Nephron progenitor cell (in vitro differentiated cells): ENCODE measurements around the gene PAX7.

Experiments
- DNase-seq: peaks from one replicate; pipeline ENCODE4 v3.0.0; 2021
- H3K27ac Mint-ChIP-seq: 2 replicates; pipeline ENCODE4 v1.8.0; 2021; ENCODE audit warnings: mild to moderate bottlenecking, moderate library complexity, mixed read lengths
- H3K27me3 Mint-ChIP-seq: 2 replicates; pipeline ENCODE4 v1.8.0; 2021; ENCODE audit warnings: mild to moderate bottlenecking, low read depth, mixed read lengths; ENCODE audit not compliant: poor library complexity
- H3K36me3 Mint-ChIP-seq: 2 replicates; pipeline ENCODE4 v1.8.0; 2021; ENCODE audit warnings: low read depth, mixed read lengths
- H3K4me1 Mint-ChIP-seq: 2 replicates; pipeline ENCODE4 v1.8.0; 2021; ENCODE audit warnings: mixed read lengths
- H3K4me3 Mint-ChIP-seq: 2 replicates; pipeline ENCODE4 v1.8.0; 2021; ENCODE audit warnings: mild to moderate bottlenecking, moderate library complexity, mixed read lengths
- H3K9me3 Mint-ChIP-seq: 2 replicates; pipeline ENCODE4 v1.8.0; 2021; ENCODE audit warnings: mild to moderate bottlenecking, moderate library complexity, mixed read lengths
- CTCF ChIP-seq: fragments of 200-600 bp; sonication (generic); IDR thresholded peaks from 2 replicates; pipeline ENCODE4 v1.5.0; 2021; ENCODE audit warnings: antibody characterized with exemption

The PAX7 gene

GRCh38 chr1:18721776-18722175, 91.1 kb downstream of the PAX7 start:
- TF ChIP-seq CTCF, result no peak
- no peaks in the 10 kb centered on the region for H3K36me3 Mint-ChIP-seq
- DNase-seq, result no peak
- peak overlapping the region; percentile 24 for H3K4me3 Mint-ChIP-seq
- peaks cover 93% of the 10 kb centered on the region for H3K27me3 Mint-ChIP-seq
- H3K9me3 Mint-ChIP-seq, result no peaks in the 10 kb centered on the region
- H3K27ac Mint-ChIP-seq, result no peak overlapping the region
- peaks cover 80% of the 10 kb centered on the region for H3K4me1 Mint-ChIP-seq

GRCh38 chr1:18722270-18722669, 91.6 kb downstream of the PAX7 start:
- TF ChIP-seq CTCF, result no peak
- DNase-seq, result no peak
- H3K27me3 Mint-ChIP-seq, result peaks cover 96% of the 10 kb centered on the region
- no peaks in the 10 kb centered on the region for H3K9me3 Mint-ChIP-seq
- H3K36me3 Mint-ChIP-seq, result no peaks in the 10 kb centered on the region
- peaks cover 84% of the 10 kb centered on the region for H3K4me1 Mint-ChIP-seq
- no peak overlapping the region for H3K27ac Mint-ChIP-seq
- no peak overlapping the region for H3K4me3 Mint-ChIP-seq

DNA sequence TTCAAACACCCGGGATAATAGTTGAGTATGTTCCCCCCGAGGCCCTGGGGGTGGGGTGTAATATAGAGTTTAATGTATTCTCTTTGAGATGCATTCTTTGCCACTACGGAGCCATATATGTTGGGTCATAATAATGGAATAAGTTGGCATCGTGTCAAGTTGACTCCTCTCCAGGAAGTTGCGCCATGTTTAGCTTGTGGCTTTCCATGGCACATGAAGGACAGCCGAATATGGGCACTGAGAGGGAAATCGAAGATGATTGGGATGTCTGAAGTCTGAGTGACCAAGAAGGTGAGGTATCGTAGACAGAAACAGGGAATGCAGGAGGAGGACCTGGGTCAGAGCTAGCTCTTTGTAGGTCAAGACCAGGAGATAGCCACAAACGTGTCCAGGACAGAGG, 92.6 kb downstream of the PAX7 start:
- Mint-ChIP-seq H3K27me3 (peaks cover 96% of the 10 kb centered on the region), H3K4me3 (peak overlapping the region; percentile 11), H3K4me1 (peaks cover 85% of the 10 kb centered on the region), H3K9me3 (no peaks in the 10 kb centered on the region), H3K27ac (no peak overlapping the region), H3K36me3 (no peaks in the 10 kb centered on the region)
- DNase-seq, result no peak
- TF ChIP-seq CTCF, result no peak

DNA sequence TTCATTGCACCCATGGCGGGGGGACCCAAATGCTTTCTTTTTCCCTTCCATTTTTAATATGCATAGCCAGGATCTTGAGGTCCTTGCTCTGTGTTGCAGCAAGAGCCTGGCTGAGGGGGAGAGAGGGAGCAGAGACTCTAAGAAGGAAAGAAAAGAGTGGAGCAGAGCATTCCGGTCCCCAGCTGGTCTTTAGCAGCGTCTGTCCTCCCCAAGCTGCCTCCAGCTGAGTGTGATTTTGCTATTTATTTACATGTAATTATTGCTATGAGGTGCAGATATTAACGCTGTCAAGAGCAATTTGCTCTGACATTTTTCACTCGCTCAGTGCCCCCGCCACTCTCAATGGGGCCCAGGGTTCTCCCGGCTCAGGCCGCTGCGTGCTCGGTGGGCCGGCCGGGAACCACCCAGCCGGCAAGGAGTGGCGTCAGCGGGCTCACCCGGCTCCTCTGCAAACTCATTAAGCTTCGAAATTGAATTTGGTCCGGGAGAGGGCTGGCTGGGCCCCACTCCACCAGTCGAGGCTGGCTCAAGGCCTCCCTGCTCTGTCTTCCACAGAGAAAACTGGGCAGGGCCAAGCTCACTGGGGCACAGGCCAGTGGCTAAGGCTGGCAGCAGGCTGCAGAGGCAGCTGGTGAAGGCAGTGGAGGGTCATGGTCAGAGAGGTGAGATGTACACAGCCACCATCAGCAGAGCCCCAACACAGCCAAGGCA, 93.2 kb downstream of the PAX7 start:
- H3K4me1 Mint-ChIP-seq, result peaks cover 88% of the 10 kb centered on the region
- no peak for TF ChIP-seq CTCF
- no peaks in the 10 kb centered on the region for H3K36me3 Mint-ChIP-seq
- H3K27me3 Mint-ChIP-seq, result peaks cover 92% of the 10 kb centered on the region
- no peaks in the 10 kb centered on the region for H3K9me3 Mint-ChIP-seq
- peak overlapping the region; percentile 11 for H3K4me3 Mint-ChIP-seq
- DNase-seq, result peak; percentile 46
- H3K27ac Mint-ChIP-seq, result no peak overlapping the region

DNA sequence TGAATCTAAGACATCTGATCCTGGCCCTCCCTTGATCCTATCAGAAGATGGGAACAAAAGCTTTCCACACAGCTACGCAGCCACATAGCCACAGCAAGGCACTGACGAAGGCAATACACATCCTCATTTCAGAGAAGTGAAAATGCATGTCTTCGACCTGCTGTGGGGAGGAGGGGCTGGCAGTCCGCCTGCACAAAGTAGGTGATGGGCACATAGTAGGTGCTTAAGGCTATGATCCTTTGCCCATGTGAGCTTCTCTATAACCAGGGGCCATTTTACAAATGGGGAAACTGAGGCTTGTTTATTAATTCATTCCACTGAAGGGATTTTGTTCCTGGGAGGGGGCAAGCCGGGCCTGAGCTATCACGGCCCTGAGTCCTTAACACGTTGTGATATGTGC, 94.2 kb downstream of the PAX7 start:
- Mint-ChIP-seq H3K27ac (no peak overlapping the region), H3K27me3 (peaks cover 86% of the 10 kb centered on the region), H3K4me3 (no peak overlapping the region), H3K9me3 (no peaks in the 10 kb centered on the region), H3K36me3 (no peaks in the 10 kb centered on the region), H3K4me1 (peaks cover 95% of the 10 kb centered on the region)
- DNase-seq, result no peak
- TF ChIP-seq CTCF, result no peak

DNA sequence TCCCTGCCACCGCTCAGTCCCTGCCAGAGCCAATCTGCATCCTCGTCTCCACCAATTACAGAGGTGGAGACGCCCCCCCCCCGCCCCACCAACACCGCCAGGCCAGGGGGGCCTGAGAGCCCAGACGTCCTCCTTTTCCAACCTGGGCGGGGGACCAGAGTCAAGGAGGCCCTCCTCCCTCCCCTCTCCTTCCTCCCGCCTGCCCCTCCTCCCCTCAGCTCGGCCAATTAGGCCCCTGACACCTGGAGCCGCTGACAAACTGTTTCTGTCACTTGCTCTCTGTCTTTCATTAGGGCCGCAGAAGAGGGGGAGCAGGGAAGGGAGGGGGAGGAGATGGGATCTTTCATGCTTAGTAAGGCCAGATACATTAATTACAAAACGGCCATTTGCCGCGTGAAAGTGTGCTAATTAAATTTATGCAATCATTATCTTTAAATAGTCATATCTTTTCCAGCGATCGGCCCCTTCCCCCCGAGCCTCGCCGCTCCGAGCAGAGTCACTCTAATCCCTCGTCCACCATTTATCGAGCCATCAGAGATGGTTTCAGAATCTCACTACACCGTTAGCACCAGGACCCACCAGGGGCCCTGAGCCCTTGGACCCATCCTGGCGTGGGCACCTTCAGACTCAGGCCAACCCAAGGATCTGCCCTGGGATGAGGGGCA, 94.7 kb downstream of the PAX7 start:
- peaks cover 80% of the 10 kb centered on the region for H3K27me3 Mint-ChIP-seq
- peak overlapping the region; percentile 57 for H3K27ac Mint-ChIP-seq
- no peaks in the 10 kb centered on the region for H3K9me3 Mint-ChIP-seq
- TF ChIP-seq CTCF, result no peak
- H3K36me3 Mint-ChIP-seq, result no peaks in the 10 kb centered on the region
- peak; percentile 44 for DNase-seq
- peak overlapping the region; percentile 50 for H3K4me3 Mint-ChIP-seq
- peaks cover 91% of the 10 kb centered on the region for H3K4me1 Mint-ChIP-seq
